ENCODE data around the gene ALDH18A1.

- no peak for TF ChIP-seq EZH2 (IDR thresholded peaks at IDR 0.05; ENCODE audit: borderline replicate concordance, insufficient read depth, low read length, poor library complexity, severe bottlenecking)
- no peak for TF ChIP-seq CTCF (IDR thresholded peaks at IDR 0.05; ENCODE audit: poor library complexity, severe bottlenecking)
- no peak for TF ChIP-seq MXI1 (conservative IDR thresholded peaks at IDR 0.05; ENCODE audit: poor library complexity, severe bottlenecking)
- TF ChIP-seq RAD21 (conservative IDR thresholded peaks at IDR 0.05) = no peak
- no peak for TF ChIP-seq REST (IDR thresholded peaks at IDR 0.05; ENCODE audit: borderline replicate concordance)
- TF ChIP-seq EP300 (conservative IDR thresholded peaks at IDR 0.05; ENCODE audit: poor library complexity, severe bottlenecking) = no peak
- TF ChIP-seq POLR2AphosphoS5 (IDR thresholded peaks at IDR 0.05) = no peak
- TF ChIP-seq SMC3 (conservative IDR thresholded peaks at IDR 0.05; ENCODE audit: poor library complexity) = no peak
- TF ChIP-seq TAF1 (IDR thresholded peaks at IDR 0.05; ENCODE audit: low read depth) = no peak
These were observed 5.3 kb upstream of the ALDH18A1 start for GRCh38 chr10:95661818-95662217.

Measured in neural cell (in vitro differentiated cells).